HG03159 (cell line): ENCODE data around the gene TIMM22.

Experiments used
- ATAC-seq: cut with Tn5 transposase; IDR thresholded peaks from one replicate; pipeline ENCODE4 v1.9.1; 2021; ENCODE audit warnings: mild to moderate bottlenecking, moderate library complexity; ENCODE audit not compliant: unreplicated experiment

TIMM22 gene

GRCh38 chr17:1018547-1018946 is 21.6 kb downstream of the TIMM22 start:
- no peak for ATAC-seq

GRCh38 chr17:1019451-1019850 is 22.5 kb downstream of the TIMM22 start:
- ATAC-seq, result no peak

- ATAC-seq, result no peak
Observed at GRCh38 chr17:1021147-1021546, 24.2 kb downstream of the TIMM22 start.

GRCh38 chr17:1022278-1023024 is 25.5 kb downstream of the TIMM22 start:
- no peak for ATAC-seq

- ATAC-seq, result no peak
Observed at GRCh38 chr17:1024076-1024475, 27.1 kb downstream of the TIMM22 start.

- no peak for ATAC-seq
Observed at GRCh38 chr17:1025733-1026598, 29.0 kb downstream of the TIMM22 start.

GRCh38 chr17:1026599-1026975 is 29.7 kb downstream of the TIMM22 start:
- no peak for ATAC-seq

- ATAC-seq, result no peak
Observed at GRCh38 chr17:1027044-1027443, 30.1 kb downstream of the TIMM22 start.

GRCh38 chr17:1029196-1029921 is 32.4 kb downstream of the TIMM22 start:
- ATAC-seq, result no peak

GRCh38 chr17:1029922-1030644 is 33.2 kb downstream of the TIMM22 start:
- ATAC-seq, result no peak

- ATAC-seq, result no peak
Observed at GRCh38 chr17:1030684-1031532, 34.0 kb downstream of the TIMM22 start.

GRCh38 chr17:1031711-1032110 is 34.8 kb downstream of the TIMM22 start:
- ATAC-seq, result no peak

- no peak for ATAC-seq
Observed at GRCh38 chr17:1032391-1032790, 35.5 kb downstream of the TIMM22 start.

- ATAC-seq, result no peak
Observed at GRCh38 chr17:1033503-1033902, 36.6 kb downstream of the TIMM22 start.

GRCh38 chr17:1034652-1035210 is 37.8 kb downstream of the TIMM22 start:
- ATAC-seq, result no peak

- ATAC-seq, result no peak
Observed at GRCh38 chr17:1035546-1036170, 38.7 kb downstream of the TIMM22 start.

GRCh38 chr17:1036171-1036844 is 39.4 kb downstream of the TIMM22 start:
- ATAC-seq, result no peak

GRCh38 chr17:1036845-1037237 is 39.9 kb downstream of the TIMM22 start:
- ATAC-seq, result no peak
